GM21528 (cell line): ENCODE measurements around the gene TVP23C.
"Not testable (repeated sequence)": the region's sequence is repeated elsewhere in the genome, so short reads cannot be mapped to it uniquely, and the experiment has no call there.

Experiments
- ATAC-seq: cut with Tn5 transposase; IDR thresholded peaks from one replicate; pipeline ENCODE4 v1.9.1; 2021; ENCODE audit warnings: mild to moderate bottlenecking, moderate library complexity; ENCODE audit not compliant: unreplicated experiment, low FRiP score

Gene TVP23C

DNA sequence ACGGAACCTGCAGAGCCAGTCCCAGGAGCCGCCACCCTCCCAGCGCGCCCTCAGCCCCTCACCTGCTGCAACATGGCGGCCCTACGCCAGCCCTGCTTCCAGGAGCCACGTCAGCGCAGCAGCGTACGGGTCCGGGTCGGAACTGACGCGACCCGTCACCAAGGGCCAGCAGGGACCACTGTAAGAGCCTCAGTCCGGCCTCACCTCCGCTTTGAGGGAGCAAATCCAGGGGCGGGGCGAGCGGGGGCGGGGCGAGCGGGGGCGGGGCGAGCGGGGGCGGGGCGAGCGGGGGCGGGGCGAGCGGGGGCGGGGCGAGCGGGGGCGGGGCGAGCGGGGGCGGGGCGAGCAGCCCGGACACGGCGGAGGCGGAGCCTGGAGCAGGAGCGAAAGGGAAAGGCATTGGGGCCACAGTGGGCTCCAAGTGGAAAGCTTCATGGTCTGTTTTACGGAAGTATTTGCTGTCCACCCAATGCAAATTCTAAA is at the start of gene TVP23C:
Gene TVP23C (minus strand): TSS at position 109 of the 483 bp plus-strand sequence. CDS start 35 bp downstream, at position 74.
- peak; percentile 79 for ATAC-seq

GRCh38 chr17:15592960-15593359 is 29.7 kb upstream of the TVP23C start:
- ATAC-seq, result not testable (repeated sequence)

GRCh38 chr17:15591986-15592385 is 28.7 kb upstream of the TVP23C start:
- not testable (repeated sequence) for ATAC-seq

DNA sequence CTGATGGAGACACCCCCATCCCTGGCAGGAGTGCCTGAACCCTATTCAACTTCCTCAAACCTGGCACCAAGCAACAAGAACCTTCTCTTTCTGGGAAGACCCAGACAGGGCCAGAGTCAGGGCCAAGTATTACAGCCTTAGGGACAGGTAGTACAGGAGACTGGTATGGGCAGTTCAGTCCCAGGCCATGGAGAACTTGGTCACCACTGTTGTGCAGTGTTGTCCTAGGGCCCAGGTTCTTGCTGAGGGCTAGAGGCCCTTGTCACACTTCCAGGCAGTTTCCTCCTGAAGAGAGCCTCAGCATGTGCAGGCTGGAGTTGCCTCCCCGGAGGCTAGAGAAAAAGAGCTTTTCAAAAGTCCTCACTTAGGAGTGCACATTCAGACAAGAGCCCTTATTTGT is 27.6 kb upstream of the TVP23C start:
- ATAC-seq, result not testable (repeated sequence)

DNA sequence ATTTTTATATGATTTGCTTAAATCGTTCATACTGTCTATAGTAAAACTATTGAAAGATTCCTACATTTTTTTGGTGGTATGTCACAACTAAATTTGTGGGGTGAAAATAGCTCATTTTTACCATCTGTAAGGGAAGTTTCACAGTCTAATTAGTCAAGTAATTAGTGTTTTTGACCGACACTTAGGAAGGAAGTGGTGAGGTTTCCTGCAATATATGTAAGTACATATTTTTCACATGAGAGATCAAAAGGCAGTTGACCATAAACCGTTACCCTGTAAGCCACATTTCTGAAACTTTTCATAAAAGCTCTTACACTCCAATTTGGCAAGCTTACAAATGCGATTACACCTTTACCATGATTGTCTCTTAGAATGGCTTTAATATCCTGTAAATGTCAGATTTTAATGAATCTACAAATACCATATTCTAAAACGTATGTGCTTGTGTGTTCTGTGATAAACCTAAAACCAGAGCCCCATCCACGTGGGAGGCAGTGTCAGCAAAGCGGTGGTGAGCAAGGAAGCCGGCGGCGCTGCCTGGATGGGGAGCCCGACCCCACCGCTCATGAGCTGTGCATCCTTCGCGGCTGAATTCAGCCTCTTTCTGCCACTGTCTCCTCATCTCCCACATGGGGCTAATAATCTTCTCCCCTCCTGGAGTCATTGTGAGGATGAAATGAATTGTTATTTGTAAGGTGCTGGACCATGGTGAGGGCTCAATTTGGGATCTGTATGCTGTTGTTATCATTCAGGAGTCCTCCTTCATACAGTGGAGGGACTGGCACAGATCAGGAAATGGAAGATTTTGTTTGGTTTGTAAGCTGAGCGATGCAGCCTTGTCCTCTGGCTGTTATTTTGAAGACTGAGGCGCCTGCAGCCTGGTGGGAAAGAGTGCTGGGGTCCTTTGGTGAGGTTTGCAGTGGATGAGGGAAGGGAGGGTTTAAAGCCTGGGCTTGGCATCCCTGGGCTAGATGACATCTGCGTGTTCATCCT is 26.6 kb upstream of the TVP23C start:
- not testable (repeated sequence) for ATAC-seq

DNA sequence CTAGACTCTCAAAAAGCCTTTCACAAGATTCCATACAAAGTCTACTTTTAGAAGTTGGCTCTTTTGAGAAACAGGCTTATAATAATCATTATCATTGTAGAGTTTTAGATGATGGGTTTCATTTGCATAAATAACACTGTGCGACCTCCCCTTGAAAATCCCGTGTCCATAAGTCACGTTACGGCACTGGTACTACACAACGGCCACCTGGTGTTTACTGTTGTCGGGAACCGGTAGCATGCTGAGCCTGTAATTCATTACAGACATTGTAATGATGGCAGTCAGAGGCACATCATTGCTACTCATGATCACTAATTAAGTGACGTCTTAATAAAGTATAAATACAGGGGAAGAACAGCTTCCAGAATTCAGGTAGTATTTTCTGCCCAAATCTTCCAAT is 24.7 kb upstream of the TVP23C start:
- not testable (repeated sequence) for ATAC-seq

- ATAC-seq, result not testable (repeated sequence)
These were observed 20.0 kb upstream of the TVP23C start for GRCh38 chr17:15583313-15583712.

DNA sequence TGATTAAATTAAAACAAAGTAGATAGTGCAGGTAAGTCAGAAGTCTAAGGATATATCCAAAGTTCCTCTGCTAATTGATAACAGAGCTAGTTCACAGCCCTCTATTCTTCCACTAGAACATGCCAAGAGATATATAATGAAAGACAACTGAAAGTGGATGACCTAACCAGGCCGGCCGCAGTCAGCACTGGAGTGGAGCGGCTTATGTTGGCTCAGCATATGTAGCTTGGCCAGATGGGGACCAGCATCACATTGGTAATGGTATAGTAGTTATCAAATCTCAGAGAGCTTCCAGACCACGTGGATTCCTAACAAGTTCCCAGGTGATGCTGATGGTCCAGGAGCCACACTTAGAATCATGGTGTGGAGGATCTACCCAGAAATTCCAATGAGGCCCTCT is 18.2 kb upstream of the TVP23C start:
- ATAC-seq, result not testable (repeated sequence)

- not testable (repeated sequence) for ATAC-seq
These were observed 13.6 kb upstream of the TVP23C start for GRCh38 chr17:15576848-15577247.

- not testable (repeated sequence) for ATAC-seq
These were observed 11.4 kb upstream of the TVP23C start for GRCh38 chr17:15574660-15575059.

- not testable (repeated sequence) for ATAC-seq
These were observed 10.6 kb upstream of the TVP23C start for GRCh38 chr17:15573870-15574269.

DNA sequence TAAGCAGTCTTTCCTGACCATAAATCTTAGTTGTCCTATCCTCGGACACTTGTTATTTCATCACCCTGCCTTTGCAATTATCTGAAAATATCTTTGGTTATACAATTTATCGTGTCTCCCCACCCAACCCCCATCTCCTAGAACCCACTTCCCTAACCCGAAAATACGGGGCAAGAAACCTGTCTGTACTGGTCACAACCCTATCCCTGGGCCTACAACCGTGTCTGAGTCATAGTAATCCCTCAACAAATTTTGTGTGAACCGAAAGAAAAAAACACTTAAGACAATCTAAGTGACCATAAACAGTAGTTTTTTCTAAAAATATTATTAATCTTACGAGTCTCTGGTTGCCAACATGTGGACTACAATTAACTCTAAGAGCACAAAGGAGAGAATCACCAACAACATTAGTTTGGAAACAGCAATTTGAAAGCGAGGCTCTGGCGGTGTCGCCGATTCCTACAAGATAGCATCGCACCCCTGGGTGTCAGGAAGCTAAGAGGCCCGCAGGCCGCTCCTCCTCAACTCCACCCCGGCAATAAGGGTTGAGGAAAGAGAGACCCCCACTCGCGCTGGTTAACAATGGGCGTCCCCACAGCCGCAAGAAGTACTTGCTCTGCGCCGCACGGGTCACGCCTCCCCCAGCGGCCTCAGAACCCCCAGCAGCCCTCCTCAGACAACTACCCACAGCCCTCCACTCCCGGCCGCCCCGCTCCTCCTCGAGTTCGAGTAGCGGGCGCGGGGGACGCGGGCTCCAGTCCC is 489 bp downstream of the TVP23C start:
- ATAC-seq, result peak; percentile 41

DNA sequence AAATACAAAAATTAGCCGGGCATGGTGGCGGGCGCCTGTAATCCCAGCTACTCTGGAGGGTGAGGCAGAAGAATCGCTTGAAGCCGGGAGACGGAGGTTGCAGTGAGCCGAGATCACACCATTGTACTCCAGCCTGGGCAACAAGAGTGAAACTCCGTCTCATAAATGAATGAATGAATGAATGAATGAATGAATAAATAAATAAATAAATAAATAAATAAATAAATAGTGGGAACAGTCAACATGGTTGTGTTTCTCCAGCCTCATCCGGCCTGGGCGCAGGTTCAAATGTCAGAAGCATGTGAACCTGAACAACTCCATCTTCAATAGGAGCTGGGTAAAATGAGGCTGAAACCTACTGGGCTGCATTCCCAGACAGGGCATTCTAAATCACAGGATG is 1.8 kb downstream of the TVP23C start:
- not testable (repeated sequence) for ATAC-seq

DNA sequence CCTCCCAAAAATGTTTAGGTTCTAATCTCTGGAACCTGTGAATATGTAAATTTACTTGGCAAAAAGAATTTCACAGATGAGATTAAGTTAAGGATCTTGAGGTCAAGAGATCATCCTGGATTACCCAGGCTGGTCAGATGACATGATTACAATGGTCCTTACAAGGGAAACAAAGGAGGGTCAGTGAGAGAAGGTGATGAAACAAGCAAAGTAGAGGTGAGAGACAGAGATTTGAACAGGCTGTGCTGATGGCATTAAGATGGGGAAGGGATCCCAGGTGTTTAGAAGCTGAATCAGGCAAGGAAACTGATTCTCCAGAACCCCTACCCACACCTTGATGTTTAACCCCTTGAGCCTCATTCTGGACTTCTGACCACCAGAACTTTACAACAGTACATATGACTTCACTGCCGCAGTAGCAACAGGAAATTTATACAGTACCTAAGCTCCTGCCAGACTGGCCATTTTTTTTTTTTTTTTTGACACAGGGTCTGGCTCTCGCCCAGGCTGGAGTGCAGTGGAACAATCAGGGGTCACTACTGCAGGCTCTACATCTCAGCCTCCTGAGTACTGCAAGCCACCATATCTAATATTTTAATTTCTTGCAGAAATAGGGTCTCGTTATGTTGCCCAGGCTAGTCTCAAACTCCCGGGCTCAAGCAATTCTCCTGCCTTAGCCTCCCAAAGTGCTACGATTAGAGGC is 4.7 kb downstream of the TVP23C start:
- not testable (repeated sequence) for ATAC-seq

DNA sequence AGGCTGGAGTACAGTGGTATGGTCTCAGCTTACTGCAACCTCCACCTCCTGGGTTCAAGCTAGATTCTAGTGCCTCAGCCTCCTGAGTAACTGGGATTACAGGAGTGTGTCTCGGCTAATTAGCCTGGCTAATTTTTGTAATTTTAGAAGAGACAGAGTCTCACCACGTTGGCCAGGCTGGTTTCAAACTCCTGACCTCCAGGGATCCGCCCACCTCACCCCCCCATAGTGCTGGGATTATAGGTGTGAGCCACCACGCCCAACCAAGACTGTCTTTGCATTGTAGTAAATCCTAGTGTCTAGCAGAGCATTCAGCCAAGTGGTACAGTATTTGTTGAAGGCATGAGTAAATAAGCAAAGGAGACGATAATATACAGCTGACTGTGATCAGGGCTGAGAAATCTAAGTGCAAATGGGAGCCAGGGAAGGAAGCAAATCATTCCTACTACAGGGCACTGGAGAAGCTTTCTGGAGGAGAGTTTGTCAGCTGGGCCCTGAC is 5.9 kb downstream of the TVP23C start:
- ATAC-seq, result not testable (repeated sequence)

- not testable (repeated sequence) for ATAC-seq
These were observed 10.4 kb downstream of the TVP23C start for GRCh38 chr17:15552932-15553331.

- ATAC-seq, result not testable (repeated sequence)
These were observed 13.7 kb downstream of the TVP23C start for GRCh38 chr17:15549552-15549951.

GRCh38 chr17:15546604-15547003 is 16.7 kb downstream of the TVP23C start:
- ATAC-seq, result not testable (repeated sequence)

GRCh38 chr17:15540371-15541219 is 22.7 kb downstream of the TVP23C start:
- not testable (repeated sequence) for ATAC-seq
